Kidney glomerular epithelial cell (primary cell): ENCODE results near the gene LRRC3B.
"Not testable (repeated sequence)": the region's sequence is repeated elsewhere in the genome, so short reads cannot be mapped to it uniquely, and the experiment has no call there.

Source experiments
- DNase-seq: peaks from one replicate; lab custom pipeline; 2025; lab: John Stamatoyannopoulos, UW

The LRRC3B gene

GRCh38 chr3:26622621-26623418 lies at the start of gene LRRC3B:
Gene LRRC3B (plus strand): TSS chr3:26622772. CDS start chr3:26709673, 86,901 bp downstream.
- no peak for DNase-seq

GRCh38 chr3:26574766-26575165 lies 47.8 kb upstream of the LRRC3B start:
- DNase-seq = no peak

- no peak for DNase-seq
These were observed 43.5 kb upstream of the LRRC3B start for GRCh38 chr3:26579116-26579515.

- no peak for DNase-seq
These were observed 35.0 kb upstream of the LRRC3B start for GRCh38 chr3:26587571-26587970.

- DNase-seq = no peak
These were observed 33.6 kb upstream of the LRRC3B start for GRCh38 chr3:26588931-26589330.

GRCh38 chr3:26589678-26590077 lies 32.9 kb upstream of the LRRC3B start:
- DNase-seq = no peak

GRCh38 chr3:26590919-26591484 lies 31.6 kb upstream of the LRRC3B start:
- no peak for DNase-seq

- DNase-seq = no peak
These were observed 30.6 kb upstream of the LRRC3B start for GRCh38 chr3:26591926-26592325.

- DNase-seq = no peak
These were observed 30.1 kb upstream of the LRRC3B start for GRCh38 chr3:26592451-26592850.

GRCh38 chr3:26596335-26596734 lies 26.2 kb upstream of the LRRC3B start:
- DNase-seq = no peak

- not testable (repeated sequence) for DNase-seq
These were observed 19.3 kb upstream of the LRRC3B start for GRCh38 chr3:26603311-26603710.

GRCh38 chr3:26603771-26604170 lies 18.8 kb upstream of the LRRC3B start:
- DNase-seq = not testable (repeated sequence)

GRCh38 chr3:26614006-26614685 lies 8.4 kb upstream of the LRRC3B start:
- DNase-seq = no peak

GRCh38 chr3:26621176-26621575 lies 1.4 kb upstream of the LRRC3B start:
- no peak for DNase-seq

GRCh38 chr3:26621906-26622620 lies 509 bp upstream of the LRRC3B start:
- no peak for DNase-seq

- DNase-seq = no peak
These were observed 1.0 kb downstream of the LRRC3B start for GRCh38 chr3:26623419-26624208.

GRCh38 chr3:26624209-26624765 lies 1.7 kb downstream of the LRRC3B start:
- DNase-seq = no peak

- no peak for DNase-seq
These were observed 2.6 kb downstream of the LRRC3B start for GRCh38 chr3:26625187-26625586.

- DNase-seq = no peak
These were observed 4.5 kb downstream of the LRRC3B start for GRCh38 chr3:26627080-26627479.

- DNase-seq = no peak
These were observed 6.3 kb downstream of the LRRC3B start for GRCh38 chr3:26628915-26629314.

GRCh38 chr3:26630669-26631389 lies 8.3 kb downstream of the LRRC3B start:
- DNase-seq = no peak
